Breast epithelium (tissue), 3 donors: Measurements from ENCODE around the gene COL6A1.

Source experiments
- CTCF ChIP-seq, 3 donors: fragments of 450-650 bp; IDR thresholded peaks; one replicate each; pipeline ENCODE4 v1.5.1; 2016 to 2017; ENCODE audit warnings: antibody characterized with exemption in 3 of 3, mild to moderate bottlenecking in 3 of 3, moderate library complexity in 3 of 3
- POLR2AphosphoS5 ChIP-seq, 3 donors: sonication (generic); formaldehyde crosslinking; IDR thresholded peaks; one replicate each; pipeline ENCODE4 v1.6.1; 2017; ENCODE audit warnings: antibody characterized with exemption in 3 of 3

GRCh38 chr21:46033410-46034400 lies 52.1 kb downstream of the COL6A1 start:
- no peak for TF ChIP-seq CTCF (IDR thresholded peaks at IDR 0.05)
- TF ChIP-seq POLR2AphosphoS5 (IDR thresholded peaks at IDR 0.05): no peak
